Endothelial cell of umbilical vein (primary cell): ENCODE data around the gene OTOS. TPM values are rescaled to one million over a fixed set of nuclear protein-coding genes. Genes with fewer than 3 reads are reported as not detected.

Experiments
- BruUV-seq: library from RNA; stranded (reverse); fragments of 400-500 nt; replicated peaks from 2 replicates; lab custom pipeline; 2021; lab: Mats Ljungman, UMichigan
- CTCF ChIA-PET: fragments of 300-600, 350-600 bp; sonication (Branson Sonifier 250); formaldehyde crosslinking; loops from one replicate; lab custom pipeline; 2021; ENCODE audit warnings: antibody characterized with exemption, inconsistent platforms; lab: Charles Lee
- POLR2A ChIA-PET: fragments of 300-600, 350-600 bp; sonication (Branson Sonifier 250); formaldehyde crosslinking; loops from one replicate; lab custom pipeline; 2021; ENCODE audit warnings: antibody characterized with exemption, inconsistent platforms; lab: Charles Lee
- DNase-seq: peaks from one replicate; pipeline ENCODE4 v3.0.0-alpha.2; 2011; ENCODE audit warnings: low read depth, low spot score
- FAIRE-seq: peaks from 2 replicates; lab custom pipeline; 2011; peaks lifted over from hg19 to GRCh38; lab: Jason Lieb, UNC
- H2AFZ ChIP-seq: 2 replicates; pipeline ENCODE4 v1.6.0; 2012; ENCODE audit warnings: low read depth, low read length, control low read depth, inconsistent platforms
- H3K27ac ChIP-seq: 2 replicates; pipeline ENCODE4 v1.5.1; 2011; ENCODE audit warnings: low read depth, mild to moderate bottlenecking, control low read depth, low read length, moderate library complexity; ENCODE audit not compliant: insufficient read depth
- H3K27me3 ChIP-seq, 2 experiments: 2 replicates each; pipeline versions ENCODE4 v1.6.0 to v1.6.1; 2011; ENCODE audit warnings: low read length in 2 of 2, mixed read lengths in 1 of 2; ENCODE audit not compliant: control insufficient read depth in 2 of 2, insufficient read depth in 2 of 2
- H3K36me3 ChIP-seq, 2 experiments: 2 replicates in 1 of 2; 3 replicates in 1 of 2; pipeline ENCODE4 v1.5.1; 2011; ENCODE audit warnings: low read length in 2 of 2, mild to moderate bottlenecking in 1 of 2, moderate library complexity in 1 of 2; ENCODE audit not compliant: control insufficient read depth in 2 of 2, insufficient read depth in 2 of 2; ENCODE audit errors: extremely low read depth in 1 of 2
- H3K4me1 ChIP-seq: 3 replicates; pipeline ENCODE4 v1.5.1; 2011; ENCODE audit warnings: mild to moderate bottlenecking, low read length; ENCODE audit not compliant: control insufficient read depth, insufficient read depth; ENCODE audit errors: extremely low read depth
- H3K4me2 ChIP-seq: 2 replicates; pipeline ENCODE4 v1.6.1; 2011; ENCODE audit warnings: low read length, control low read depth, mixed read lengths; ENCODE audit not compliant: insufficient read depth
- H3K4me3 ChIP-seq, 3 experiments: fragments of 200-600 bp in 1 of 3; sonication (generic), shearing (Covaris generic) in 1 of 3; replicated peaks in 1 of 3; 2 replicates each; pipeline ENCODE4 v1.5.1; 2011 to 2016; ENCODE audit warnings: control low read depth in 3 of 3, low read length in 3 of 3, mild to moderate bottlenecking in 2 of 3, inconsistent platforms in 1 of 3, low read depth in 1 of 3, moderate library complexity in 1 of 3; ENCODE audit not compliant: insufficient read depth in 1 of 3
- H3K79me2 ChIP-seq: 2 replicates; pipeline ENCODE4 v1.6.0; 2012; ENCODE audit warnings: low read length, inconsistent platforms; ENCODE audit not compliant: control insufficient read depth, insufficient read depth
- H3K9ac ChIP-seq: replicated peaks from 2 replicates; pipeline ENCODE3; 2011; ENCODE audit warnings: low read length, control low read depth; ENCODE audit not compliant: insufficient read depth; ENCODE audit errors: extremely low read depth
- H3K9me1 ChIP-seq: replicated peaks from 3 replicates; pipeline ENCODE4 v1.6.0; 2011; ENCODE audit warnings: mild to moderate bottlenecking, low read length; ENCODE audit not compliant: control insufficient read depth, insufficient read depth; ENCODE audit errors: extremely low read depth
- H3K9me3 ChIP-seq: replicated peaks from 2 replicates; pipeline ENCODE4 v1.5.1; 2012; ENCODE audit warnings: low read length, inconsistent platforms; ENCODE audit not compliant: control insufficient read depth, insufficient read depth
- H4K20me1 ChIP-seq: replicated peaks from 2 replicates; pipeline ENCODE3; 2011; ENCODE audit warnings: mild to moderate bottlenecking, low read length; ENCODE audit not compliant: control insufficient read depth, insufficient read depth; ENCODE audit errors: extremely low read depth
- CTCF ChIP-seq, 2 donors: IDR thresholded peaks; 1 replicate in 1 of 2; 2 replicates in 1 of 2; pipeline ENCODE4 v1.5.1; 2011; ENCODE audit warnings: low read length in 2 of 2, mild to moderate bottlenecking in 2 of 2, moderate library complexity in 2 of 2, control low read depth in 1 of 2, inconsistent platforms in 1 of 2, low read depth in 1 of 2; ENCODE audit not compliant: insufficient read depth in 1 of 2; ENCODE audit errors: extremely low read depth in 1 of 2
- EZH2 ChIP-seq: IDR thresholded peaks from 2 replicates; pipeline ENCODE4 v1.6.1; 2012; ENCODE audit warnings: borderline replicate concordance, low read depth, mild to moderate bottlenecking, moderate library complexity, low read length, inconsistent platforms; ENCODE audit not compliant: severe bottlenecking
- FOS ChIP-seq: IDR thresholded peaks from 2 replicates; pipeline ENCODE4 v1.6.1; 2011; ENCODE audit warnings: mild to moderate bottlenecking, low read length, moderate library complexity, borderline replicate concordance; ENCODE audit not compliant: insufficient read depth
- GATA2 ChIP-seq: IDR thresholded peaks from 2 replicates; pipeline ENCODE4 v1.7.0; 2011; ENCODE audit warnings: low read depth, mild to moderate bottlenecking, moderate library complexity, mixed read lengths, low read length; ENCODE audit not compliant: insufficient read length, insufficient read depth
- JUN ChIP-seq: IDR thresholded peaks from 2 replicates; pipeline ENCODE4 v1.6.1; 2011; ENCODE audit warnings: borderline replicate concordance, low read depth; ENCODE audit not compliant: insufficient read length, insufficient read depth
- MYC ChIP-seq: IDR thresholded peaks from one replicate; pipeline ENCODE4 v1.6.1; 2011; ENCODE audit warnings: mild to moderate bottlenecking, low read depth, low read length
- POLR2A ChIP-seq: IDR thresholded peaks from 2 replicates; pipeline ENCODE4 v1.6.1; 2012; ENCODE audit warnings: low read depth, mild to moderate bottlenecking, control low read depth, low read length
- POLR2AphosphoS5 ChIP-seq: IDR thresholded peaks from 2 replicates; pipeline ENCODE4 v1.6.1; 2012; ENCODE audit warnings: low read depth, mild to moderate bottlenecking, control low read depth, low read length, moderate library complexity; ENCODE audit not compliant: insufficient read depth
- dilution Hi-C: fragments of 300-500 bp; cut with MboI; formaldehyde crosslinking; loops from one replicate; pipeline ENCODE4 v1.15.0; 2019; ENCODE audit warnings: low sequenced_read_pairs; ENCODE audit not compliant: extremely low pct_ligation_motif_present
- intact Hi-C: fragments of 100-400 bp; cut with micrococcal nuclease; formaldehyde crosslinking; loops from one replicate; pipeline ENCODE4 v1.10.0; 2022
- polyA plus RNA-seq, 4 experiments: library from polyadenylated mRNA; depleted of rRNA in 3 of 4; stranded (reverse) in 3 of 4; unstranded in 1 of 4; fragments of >200 nt; gene quantifications; 2 replicates each; pipeline versions ENCODE4 v1.2.1 to v1.2.3, GENCODE V29; 2011 to 2012; ENCODE audit warnings: missing spikeins in 1 of 4
- total RNA-seq: library from RNA; stranded (reverse); gene quantifications from 2 replicates; pipeline ENCODE4 v1.2.3, GENCODE V29; 2021
- TF ChIP-seq, protein P1 (sequence below): IDR thresholded peaks from 2 replicates; pipeline ENCODE4 v1.6.1; 2011; ENCODE audit not compliant: insufficient read depth, insufficient read length

OTOS gene
- total and polyA plus RNA-seq, 2 donors (not counting 3 experiments of a cell fraction or from before 2014, with no cell fraction given) = not detected

- Histone ChIP-seq H3K4me1 (no peaks in the 10 kb centered on the region), H3K9me3 (no peaks in the 10 kb centered on the region), H3K27me3 (no peaks in the 10 kb centered on the region), H3K9ac (no peak overlapping the region), H3K36me3 (no peaks in the 10 kb centered on the region), H4K20me1 (no peaks in the 10 kb centered on the region), H3K4me3 (no peak overlapping the region), H3K4me2 (no peak overlapping the region), H2AFZ (no peak overlapping the region), H3K27ac (no peak overlapping the region), H3K79me2 (no peaks in the 10 kb centered on the region), H3K9me1 (no peaks in the 10 kb centered on the region)
- FAIRE-seq (no peak), DNase-seq (no peak)
- dilution Hi-C loops = no loop called here
- intact Hi-C loops = loop anchor here (10.0 kb wide), 1 partner anchor 211 kb away; no protein-coding TSS in a partner anchor
- no peak for TF ChIP-seq MYC
- TF ChIP-seq, protein P1, sequence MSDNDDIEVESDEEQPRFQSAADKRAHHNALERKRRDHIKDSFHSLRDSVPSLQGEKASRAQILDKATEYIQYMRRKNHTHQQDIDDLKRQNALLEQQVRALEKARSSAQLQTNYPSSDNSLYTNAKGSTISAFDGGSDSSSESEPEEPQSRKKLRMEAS = no peak
- no peak for TF ChIP-seq CTCF (IDR thresholded peaks at IDR 0.05; ENCODE audit: extremely low read depth in 1 of 2, insufficient read depth in 1 of 2, low read depth in 1 of 2, low read length in 2 of 2)
- TF ChIP-seq POLR2AphosphoS5 = no peak
- TF ChIP-seq FOS = no peak
- TF ChIP-seq EZH2 = no peak
- no peak for TF ChIP-seq JUN
- no peak for TF ChIP-seq GATA2
- TF ChIP-seq POLR2A = no peak
- ChIA-PET POLR2A (no interaction called here), CTCF (interaction anchor here (1.3 to 5.7 kb wide), 3 partner anchors 83 to 212 kb away, joined by 3 to 199 read pairs (median 4); no protein-coding TSS in a partner anchor)
- no TSS peak for BruUV-seq
Measured at GRCh38 chr2:240146141-240146561, 5.7 kb upstream of the OTOS start.
